ENCODE measurements around the gene CETP. TPM values are rescaled to one million over a fixed set of nuclear protein-coding genes. Genes with fewer than 3 reads are reported as not detected.

Gene CETP
- total and polyA plus RNA-seq, 2 of the 13 experiments (the other 11 are each of a cell fraction or from before 2014, with no cell fraction given), result 0.31 to 9.8 TPM

- TF ChIP-seq ZNF3 (CRISPR knock-in tag; IDR thresholded peaks at IDR 0.05) (no peak), ZNF883 (CRISPR knock-in tag; IDR thresholded peaks at IDR 0.05; ENCODE audit: not compliant biosample characterization) (peak; percentile 86), GMEB2 (CRISPR knock-in tag; IDR thresholded peaks at IDR 0.05; ENCODE audit: low read depth) (no peak), ZNF143 (CRISPR knock-in tag; IDR thresholded peaks at IDR 0.05) (peak; percentile 55; the same call in 1 of the 2 replicates), ZNF382 (CRISPR knock-in tag; IDR thresholded peaks at IDR 0.05; ENCODE audit: borderline replicate concordance) (no peak), JDP2 (CRISPR knock-in tag; IDR thresholded peaks at IDR 0.05; ENCODE audit: borderline replicate concordance) (no peak), POLR2A (IDR thresholded peaks at IDR 0.05; ENCODE audit: insufficient read depth in 1 of 2, low read depth in 2 of 2, low read length in 2 of 2) (peak in 1 of 2 experiments; percentile 60; a peak in 2 of 4 replicates), SETDB1 (CRISPR knock-in tag; IDR thresholded peaks at IDR 0.05; ENCODE audit: borderline replicate concordance) (no peak), TP53 (CRISPR knock-in tag; conservative IDR thresholded peaks at IDR 0.05) (peak; percentile 68; the same call in 1 of the 2 replicates), TIGD3 (CRISPR knock-in tag; IDR thresholded peaks at IDR 0.05; ENCODE audit: borderline replicate concordance) (no peak), HMGA1 (CRISPR knock-in tag; conservative IDR thresholded peaks at IDR 0.05) (no peak), ERF (CRISPR knock-in tag; IDR thresholded peaks at IDR 0.05) (peak; percentile 75), ZNF205 (CRISPR knock-in tag; IDR thresholded peaks at IDR 0.05) (no peak), ZNF431 (CRISPR knock-in tag; IDR thresholded peaks at IDR 0.05; ENCODE audit: borderline replicate concordance, low read depth) (peak; percentile 70; the same call in 1 of the 2 replicates), HMGXB3 (CRISPR knock-in tag; IDR thresholded peaks at IDR 0.05; ENCODE audit: borderline replicate concordance) (peak; percentile 37; the same call in 1 of the 2 replicates), PCBP2 (optimal IDR thresholded peaks at IDR 0.05; ENCODE audit: low read depth, low read length, poor library complexity, severe bottlenecking) (no peak), TRIM24 (CRISPR knock-in tag; IDR thresholded peaks at IDR 0.05) (no peak; the same call in 1 of the 2 replicates), ZBTB10 (CRISPR knock-in tag; IDR thresholded peaks at IDR 0.05; ENCODE audit: borderline replicate concordance) (peak; percentile 67; the same call in 1 of the 2 replicates)
Observed at GRCh38 chr16:56988948-56989945, 27.5 kb downstream of the CETP start, which contains the start of gene NLRC5 (continued).
